HG03135 (cell line): ENCODE results near the gene ACP7.

ENCODE experiments used
- ATAC-seq: cut with Tn5 transposase; IDR thresholded peaks from one replicate; pipeline ENCODE4 v1.9.1; 2021; ENCODE audit warnings: mild to moderate bottlenecking, moderate library complexity; ENCODE audit not compliant: unreplicated experiment

The ACP7 gene

GRCh38 chr19:39146686-39147450, 62.7 kb downstream of the ACP7 start:
- ATAC-seq = no peak

- no peak for ATAC-seq
These were observed 63.3 kb downstream of the ACP7 start for GRCh38 chr19:39147480-39147879.

DNA sequence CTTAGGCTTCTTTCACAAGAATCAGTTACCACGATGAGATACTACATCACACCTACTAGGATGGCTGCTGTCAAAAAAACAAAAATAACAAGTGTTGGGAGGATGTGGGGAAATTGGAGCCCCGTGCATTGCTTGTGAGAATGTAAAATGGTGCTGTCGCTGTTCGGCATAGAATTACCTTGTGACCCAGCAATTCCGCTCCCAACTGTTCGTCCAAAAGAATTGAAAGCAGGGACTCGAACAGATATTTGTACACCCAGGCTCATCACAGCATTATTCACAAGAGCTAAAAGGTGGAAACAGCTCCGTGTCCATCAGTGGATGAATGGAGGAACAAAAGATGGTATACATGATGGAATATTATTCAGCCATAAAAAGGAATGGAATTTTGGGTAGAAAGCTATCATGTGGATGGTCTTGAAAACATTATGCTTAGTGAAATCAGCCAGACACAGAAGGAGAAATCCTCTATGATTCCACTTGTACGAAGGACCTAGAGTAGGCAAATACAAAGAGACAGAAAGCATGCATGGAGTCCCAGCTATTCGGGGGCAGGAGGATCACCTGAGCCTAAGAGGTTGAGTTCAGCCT, 64.9 kb downstream of the ACP7 start:
- no peak for ATAC-seq

DNA sequence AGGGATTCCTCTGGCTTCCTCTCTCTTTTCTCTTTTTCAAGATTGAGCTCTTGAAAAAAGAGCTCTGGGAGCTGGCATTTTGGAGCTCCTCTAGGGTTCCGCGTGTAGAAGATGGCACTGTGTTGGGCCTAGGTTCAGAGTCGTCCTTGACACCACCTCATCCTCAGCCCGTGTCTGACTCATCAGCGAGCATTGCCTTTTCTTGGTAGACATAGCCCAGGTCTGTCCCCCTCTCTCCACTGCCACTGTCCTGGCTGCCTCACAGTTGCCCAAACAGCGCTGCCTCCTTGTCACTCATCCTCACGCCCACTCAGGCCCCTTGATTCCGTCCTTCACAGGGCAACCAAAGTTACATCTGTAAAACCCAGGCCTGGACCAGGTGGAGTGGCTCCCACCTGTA, 66.1 kb downstream of the ACP7 start:
- no peak for ATAC-seq

GRCh38 chr19:39150807-39151600, 66.8 kb downstream of the ACP7 start:
- no peak for ATAC-seq

GRCh38 chr19:39152066-39152465, 67.9 kb downstream of the ACP7 start:
- ATAC-seq = no peak

DNA sequence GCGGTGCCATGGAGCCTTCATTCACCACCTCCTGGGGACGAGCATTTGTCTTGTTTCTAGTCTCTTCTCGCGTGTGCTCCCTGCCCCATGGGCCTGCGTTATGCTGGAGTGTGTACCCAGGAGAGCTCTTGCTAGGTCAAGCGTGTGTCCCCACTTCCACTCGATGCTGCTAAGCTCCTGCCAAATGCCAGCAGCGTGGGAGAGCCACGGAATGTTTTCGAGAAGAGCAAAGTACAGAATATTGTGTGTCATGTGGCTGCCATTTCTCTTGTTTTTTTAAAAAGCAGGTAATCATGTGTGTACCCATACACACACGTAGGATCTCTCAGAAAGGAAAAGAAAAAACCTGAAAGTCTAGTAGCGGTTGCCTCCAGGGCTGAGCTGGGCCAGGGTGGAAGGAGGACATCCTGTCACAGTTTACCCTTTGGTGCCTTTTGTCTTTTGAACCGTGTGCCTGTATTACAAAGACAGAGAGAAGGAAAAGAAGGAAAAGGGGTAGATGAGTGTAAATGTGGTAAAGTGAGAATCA, 70.0 kb downstream of the ACP7 start:
- no peak for ATAC-seq

- ATAC-seq = no peak
These were observed 70.5 kb downstream of the ACP7 start for GRCh38 chr19:39154629-39155100.

GRCh38 chr19:39155114-39155700, 71.0 kb downstream of the ACP7 start:
- no peak for ATAC-seq

DNA sequence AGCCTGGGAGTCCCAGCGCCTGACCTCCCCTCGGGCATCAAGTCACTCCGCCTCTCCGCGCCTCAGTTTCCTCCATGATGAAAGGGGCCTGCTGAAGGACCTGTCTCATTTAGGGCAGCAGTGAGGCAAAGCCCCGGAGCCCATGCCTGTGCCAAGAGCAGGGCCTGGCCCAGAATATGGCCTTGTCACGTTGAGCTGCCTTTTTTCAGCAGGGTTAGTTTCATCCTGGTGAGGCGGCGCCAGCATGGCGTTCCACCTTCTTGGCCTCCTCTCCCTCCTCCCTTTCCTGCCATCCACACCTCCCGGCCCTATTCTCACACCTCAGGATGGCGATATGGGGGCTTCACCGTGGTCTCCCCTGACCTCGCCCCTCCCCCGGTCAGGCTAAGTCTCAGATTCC, 71.6 kb downstream of the ACP7 start:
- no peak for ATAC-seq

- no peak for ATAC-seq
These were observed 72.4 kb downstream of the ACP7 start for GRCh38 chr19:39156326-39157230.

GRCh38 chr19:39157275-39157996, 73.3 kb downstream of the ACP7 start:
- no peak for ATAC-seq

DNA sequence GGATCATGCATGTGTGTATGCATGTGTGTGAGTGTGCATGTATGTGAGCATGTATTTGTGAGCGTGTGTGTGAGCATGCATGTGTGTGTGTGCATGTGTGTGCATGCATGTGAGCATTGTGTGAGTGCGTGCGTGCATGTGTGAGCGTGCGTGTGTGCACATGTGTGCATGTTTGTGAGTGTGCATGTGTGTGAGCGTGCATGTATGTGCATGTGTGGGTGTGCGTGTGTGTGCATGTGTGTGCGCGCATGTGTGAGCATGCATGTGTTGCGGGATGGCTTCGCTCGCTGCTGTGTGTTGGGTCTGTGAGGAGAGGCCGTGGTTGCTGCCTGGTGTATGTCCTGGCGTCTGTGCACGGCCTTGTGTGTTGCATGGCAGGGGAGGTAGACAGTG, 73.8 kb downstream of the ACP7 start:
- no peak for ATAC-seq

- ATAC-seq = no peak
These were observed 74.6 kb downstream of the ACP7 start for GRCh38 chr19:39158646-39159260.

- no peak for ATAC-seq
These were observed 76.3 kb downstream of the ACP7 start for GRCh38 chr19:39160523-39160861.
